CD4-positive, CD25-positive, alpha-beta regulatory T cell (primary cell): ENCODE results near the gene INO80E. TPM values are rescaled to one million over a fixed set of nuclear protein-coding genes. Genes with fewer than 3 reads are reported as not detected.

Experiments
- ATAC-seq, 2 donors: fragments of 150-1000 bp; cut with Tn5 transposase; one replicate each; pipeline ENCODE4 v1.10.0; 2021; ENCODE audit warnings: low read depth in 2 of 2, moderate number of reproducible peaks in 2 of 2, moderate library complexity in 1 of 2
- DNase-seq, 3 donors: peaks; one replicate each; pipeline versions ENCODE4 v3.0.0 to v3.0.0-alpha.2; 2012 to 2022; ENCODE audit warnings: mixed read lengths in 1 of 3
- H3K27ac ChIP-seq: one replicate; pipeline ENCODE4 v1.7.0; 2013; ENCODE audit warnings: mild to moderate bottlenecking, low read length; ENCODE audit not compliant: insufficient read depth, poor library complexity, severe bottlenecking
- H3K27me3 ChIP-seq: one replicate; pipeline ENCODE4 v1.7.0; 2013; ENCODE audit warnings: low read length; ENCODE audit not compliant: control insufficient read depth, insufficient read depth
- H3K36me3 ChIP-seq: one replicate; pipeline ENCODE4 v1.7.0; 2013; ENCODE audit warnings: mild to moderate bottlenecking, low read length, moderate library complexity; ENCODE audit not compliant: control insufficient read depth, insufficient read depth
- H3K4me1 ChIP-seq: 2 replicates; pipeline ENCODE4 v1.7.0; 2013; ENCODE audit warnings: mild to moderate bottlenecking, low read length; ENCODE audit not compliant: insufficient read depth, control insufficient read depth, poor library complexity, severe bottlenecking
- H3K4me3 ChIP-seq: one replicate; pipeline ENCODE4 v1.7.0; 2013; ENCODE audit warnings: low read depth, mild to moderate bottlenecking, low read length, moderate library complexity
- H3K9me3 ChIP-seq, 2 experiments: 1 replicate in 1 of 2; 2 replicates in 1 of 2; pipeline ENCODE4 v1.7.0; 2013; ENCODE audit warnings: low read length in 2 of 2, mild to moderate bottlenecking in 1 of 2, moderate library complexity in 1 of 2; ENCODE audit not compliant: control insufficient read depth in 2 of 2
- H3K27ac Mint-ChIP-seq, 3 donors: one replicate each; pipeline ENCODE4 v1.8.0; 2020 to 2022; ENCODE audit warnings: mild to moderate bottlenecking in 3 of 3, mixed read lengths in 3 of 3, moderate library complexity in 2 of 3
- H3K27me3 Mint-ChIP-seq: one replicate; pipeline ENCODE4 v1.8.0; 2022; ENCODE audit warnings: mild to moderate bottlenecking, mixed read lengths
- H3K36me3 Mint-ChIP-seq: one replicate; pipeline ENCODE4 v1.8.0; 2020; ENCODE audit warnings: mixed read lengths
- H3K4me1 Mint-ChIP-seq, 4 donors: one replicate each; pipeline ENCODE4 v1.8.0; 2020 to 2022; ENCODE audit warnings: mixed read lengths in 4 of 4, mild to moderate bottlenecking in 1 of 4
- H3K4me3 Mint-ChIP-seq, 4 donors: one replicate each; pipeline ENCODE4 v1.8.0; 2020 to 2022; ENCODE audit warnings: mild to moderate bottlenecking in 4 of 4, mixed read lengths in 4 of 4, moderate library complexity in 3 of 4
- H3K9me3 Mint-ChIP-seq, 7 donors: one replicate each; pipeline ENCODE4 v1.8.0; 2020 to 2022; ENCODE audit warnings: mixed read lengths in 7 of 7, mild to moderate bottlenecking in 3 of 7, moderate library complexity in 2 of 7
- polyA plus RNA-seq, 4 donors: library from polyadenylated mRNA; unstranded; fragments of 300-500 nt; fragmentation: Illumina TruSeq; gene quantifications; one replicate each; pipeline ENCODE4 v1.2.3, GENCODE V29; 2021
- total RNA-seq: library from RNA; stranded (reverse); gene quantifications from one replicate; pipeline ENCODE4 v1.2.3, GENCODE V29; 2022

Gene INO80E
- total and polyA plus RNA-seq, 5 donors from 2014 or later, result 5.0 to 105 (median 6.4) TPM

DNA sequence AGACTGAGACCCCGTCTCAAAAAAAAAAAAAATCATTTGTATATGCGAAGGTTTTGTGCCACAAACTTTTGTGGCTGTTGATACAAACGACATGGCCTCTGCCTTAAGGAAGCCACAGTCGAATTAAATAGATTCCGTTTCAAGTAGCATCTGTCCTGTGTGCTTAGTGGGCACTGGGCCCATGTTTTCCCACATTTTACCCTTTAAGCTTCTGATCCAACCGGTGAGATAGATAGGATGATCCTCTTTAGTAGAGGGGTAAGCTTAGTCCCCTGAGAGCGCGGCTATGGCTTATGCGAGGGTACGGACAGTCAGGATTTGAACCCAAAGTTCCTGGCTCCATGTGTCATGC is 34.9 kb upstream of the INO80E start:
- Mint-ChIP-seq H3K9me3 (no peaks in the 10 kb centered on the region), H3K36me3 (no peaks in the 10 kb centered on the region), H3K27me3 (peaks cover 4% of the 10 kb centered on the region), H3K27ac (peak overlapping the region; percentile 69 to 97 (median 94)), H3K4me3 (peak overlapping the region; percentile 91 to 96 (median 92)), H3K4me1 (peaks cover 9 to 29% (median 23%) of the 10 kb centered on the region in 4 donors)
- no peak for ATAC-seq
- Histone ChIP-seq H3K4me1 (peaks cover 23% of the 10 kb centered on the region), H3K27me3 (no peaks in the 10 kb centered on the region), H3K36me3 (no peaks in the 10 kb centered on the region), H3K9me3 (no peaks in the 10 kb centered on the region), H3K4me3 (peak overlapping the region; percentile 80), H3K27ac (peak overlapping the region; percentile 91)
- DNase-seq, result no peak

DNA sequence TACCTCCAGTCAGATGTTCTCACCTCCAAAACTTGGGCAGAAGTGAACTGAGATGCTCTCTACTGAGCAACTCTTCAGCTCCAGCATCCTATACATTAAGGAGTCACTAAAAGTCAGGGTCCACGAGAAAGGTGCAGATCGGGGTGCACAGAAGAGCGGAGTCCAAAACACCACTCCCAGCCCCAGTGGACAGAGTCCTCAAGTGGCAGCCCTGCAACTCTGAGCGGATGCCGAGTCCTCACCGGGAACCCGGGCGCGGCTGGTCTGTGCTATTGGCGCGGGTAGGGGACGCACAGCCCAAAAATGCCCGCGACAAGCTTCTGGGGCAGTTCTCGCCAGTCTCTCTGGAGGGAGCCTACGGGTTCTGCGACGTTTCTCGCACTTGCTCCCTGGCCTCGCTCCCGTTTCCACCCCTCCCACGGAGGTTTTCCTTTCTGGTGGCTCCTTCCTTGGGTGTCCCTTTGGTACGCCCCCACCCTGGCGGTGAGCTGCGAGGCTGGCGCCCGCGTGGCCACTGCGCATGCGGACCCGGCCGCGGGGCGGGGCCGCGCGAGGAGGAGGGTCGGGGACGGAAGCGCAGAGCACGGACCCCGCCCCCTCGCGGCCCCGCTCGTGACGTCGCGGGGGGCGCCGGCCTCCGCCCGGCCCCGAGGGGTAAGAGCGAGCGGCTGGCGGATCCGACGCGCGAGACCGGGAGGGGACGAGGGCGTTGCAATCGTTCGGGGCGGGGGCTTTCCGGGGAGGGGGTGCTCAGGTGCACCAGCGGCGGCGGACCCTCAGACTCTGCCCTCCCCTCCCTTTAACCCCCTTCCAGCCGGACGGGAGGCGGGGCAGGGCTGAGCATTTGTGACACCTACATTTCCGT is 34.3 kb upstream of the INO80E start, which contains the start of gene TMEM219:
Gene TMEM219 (plus strand): TSS at position 601 of the 865 bp plus-strand sequence. CDS start 1,065 bp downstream, outside the sequence.
- Mint-ChIP-seq H3K4me1 (peaks cover 9 to 30% (median 25%) of the 10 kb centered on the region in 4 donors), H3K36me3 (no peaks in the 10 kb centered on the region), H3K27ac (peak within 1 kb of the TSS; percentile 77 to 97 (median 94)), H3K4me3 (peak within 1 kb of the TSS; percentile 91 to 96 (median 92)), H3K9me3 (no peaks in the 10 kb centered on the region), H3K27me3 (peaks cover 4% of the 10 kb centered on the region)
- peaks cover 23% of the 10 kb centered on the region for H3K4me1 ChIP-seq
- H3K9me3 ChIP-seq, result no peaks in the 10 kb centered on the region
- peak; percentile 91 to 95 (median 93) for DNase-seq
- H3K27ac ChIP-seq, result peak within 1 kb of the TSS; percentile 91
- peak; percentile 89 to 90 for ATAC-seq
- no peaks in the 10 kb centered on the region for H3K36me3 ChIP-seq
- H3K27me3 ChIP-seq, result no peaks in the 10 kb centered on the region
- H3K4me3 ChIP-seq, result peak within 1 kb of the TSS; percentile 94

DNA sequence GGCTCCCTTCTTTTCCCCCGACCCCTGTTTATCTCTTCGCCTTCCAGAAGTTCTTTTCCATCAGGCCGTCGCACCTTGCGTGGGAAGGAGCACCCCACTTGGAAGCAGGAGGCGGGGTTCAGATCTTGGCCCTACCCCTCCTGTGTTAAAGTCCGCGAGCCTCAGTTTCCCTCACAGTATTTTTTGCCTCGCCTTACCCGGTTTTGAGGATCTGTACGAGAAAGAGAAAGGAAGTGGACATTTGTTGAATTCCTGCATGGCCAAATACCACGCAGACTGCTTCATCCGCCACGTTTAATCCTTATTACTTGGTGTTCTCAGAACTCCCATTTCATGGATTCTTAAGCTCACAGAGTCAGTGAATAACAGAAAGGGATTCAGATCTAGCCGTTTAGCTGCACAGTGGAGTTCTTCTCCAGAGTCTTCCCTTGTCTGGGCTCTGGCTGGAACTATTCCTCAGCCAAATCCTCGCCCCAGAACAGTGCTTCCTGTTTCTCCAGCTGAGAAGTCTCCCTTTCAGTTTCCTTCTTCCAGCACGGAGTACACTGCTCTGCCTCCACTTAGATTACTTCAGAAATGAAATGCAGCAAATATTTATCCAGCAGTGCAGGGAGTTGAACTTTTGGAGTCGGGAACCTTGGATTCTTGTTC is 33.6 kb upstream of the INO80E start:
- H3K27ac ChIP-seq, result peak overlapping the region; percentile 91
- Mint-ChIP-seq H3K27me3 (peaks cover 4% of the 10 kb centered on the region), H3K4me3 (peak overlapping the region; percentile 91 to 96 (median 92)), H3K27ac (peak overlapping the region; percentile 77 to 97 (median 93)), H3K36me3 (no peaks in the 10 kb centered on the region), H3K9me3 (no peaks in the 10 kb centered on the region), H3K4me1 (peaks cover 9 to 30% (median 25%) of the 10 kb centered on the region in 4 donors)
- H3K4me3 ChIP-seq, result peak overlapping the region; percentile 94
- no peak for ATAC-seq
- no peaks in the 10 kb centered on the region for H3K36me3 ChIP-seq
- peak in 1 of 3 donors; percentile 17 for DNase-seq
- no peaks in the 10 kb centered on the region for H3K27me3 ChIP-seq
- H3K9me3 ChIP-seq, result no peaks in the 10 kb centered on the region
- H3K4me1 ChIP-seq, result peaks cover 23% of the 10 kb centered on the region

DNA sequence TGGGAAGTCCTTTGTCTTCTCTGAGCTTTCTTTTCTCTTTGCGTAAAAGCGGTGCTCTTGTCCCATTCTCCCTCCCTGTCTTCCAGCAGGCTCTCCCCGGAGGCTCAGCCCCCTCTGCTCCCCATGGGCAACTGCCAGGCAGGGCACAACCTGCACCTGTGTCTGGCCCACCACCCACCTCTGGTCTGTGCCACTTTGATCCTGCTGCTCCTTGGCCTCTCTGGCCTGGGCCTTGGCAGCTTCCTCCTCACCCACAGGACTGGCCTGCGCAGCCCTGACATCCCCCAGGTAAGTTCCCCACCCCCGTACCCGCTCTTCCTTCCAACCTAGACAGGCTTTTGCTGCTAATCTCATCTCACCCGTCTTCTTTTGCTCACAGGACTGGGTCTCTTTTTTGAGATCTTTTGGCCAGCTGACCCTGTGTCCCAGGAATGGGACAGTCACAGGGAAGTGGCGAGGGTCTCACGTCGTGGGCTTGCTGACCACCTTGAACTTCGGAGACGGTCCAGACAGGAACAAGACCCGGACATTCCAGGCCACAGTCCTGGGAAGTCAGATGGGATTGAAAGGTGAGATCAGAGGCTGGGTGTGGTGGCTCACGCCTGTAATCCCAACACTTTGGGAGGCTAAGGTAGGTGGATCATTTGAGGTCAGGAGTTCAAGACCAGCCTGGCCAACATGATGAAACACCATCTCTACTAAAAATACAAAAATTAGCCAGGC is 32.9 kb upstream of the INO80E start:
- Mint-ChIP-seq H3K27me3 (peaks cover 4% of the 10 kb centered on the region), H3K9me3 (no peaks in the 10 kb centered on the region), H3K36me3 (no peaks in the 10 kb centered on the region), H3K27ac (peak overlapping the region; percentile 77 to 97 (median 93)), H3K4me1 (peaks cover 9 to 30% (median 25%) of the 10 kb centered on the region in 4 donors), H3K4me3 (peak overlapping the region; percentile 91 to 96 (median 92))
- H3K27me3 ChIP-seq, result no peaks in the 10 kb centered on the region
- peak overlapping the region; percentile 94 for H3K4me3 ChIP-seq
- peak overlapping the region; percentile 91 for H3K27ac ChIP-seq
- peaks cover 4% of the 10 kb centered on the region for H3K36me3 ChIP-seq
- no peaks in the 10 kb centered on the region for H3K9me3 ChIP-seq
- H3K4me1 ChIP-seq, result peaks cover 23% of the 10 kb centered on the region
- DNase-seq, result no peak
- ATAC-seq, result no peak

DNA sequence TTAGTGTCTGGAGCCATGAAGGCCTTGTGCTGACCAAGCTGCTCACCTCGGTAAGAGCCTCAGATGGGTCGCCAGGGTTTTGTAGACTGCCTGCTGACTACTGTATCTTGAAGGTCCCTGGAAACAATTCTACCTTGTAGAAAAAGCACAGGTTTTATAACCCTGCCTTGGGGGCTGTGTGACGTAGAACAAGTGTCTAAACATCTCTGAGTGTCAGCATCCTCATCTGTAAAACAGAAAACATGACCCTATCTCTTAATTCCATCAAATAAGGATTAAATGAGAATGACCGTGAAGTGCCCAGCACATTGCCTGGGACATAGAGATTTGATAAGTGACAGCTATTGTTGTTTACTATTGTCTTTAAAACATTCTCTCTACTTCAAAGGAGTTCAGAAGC is 27.8 kb upstream of the INO80E start:
- Mint-ChIP-seq H3K9me3 (no peaks in the 10 kb centered on the region), H3K27me3 (no peaks in the 10 kb centered on the region), H3K4me1 (peaks cover 9 to 21% (median 13%) of the 10 kb centered on the region in 4 donors), H3K4me3 (peak overlapping the region in 2 of 4 donors; percentile 37 to 65), H3K27ac (no peak overlapping the region), H3K36me3 (peaks cover 10% of the 10 kb centered on the region)
- no peak for DNase-seq
- Histone ChIP-seq H3K27ac (no peak overlapping the region), H3K36me3 (peaks cover 15% of the 10 kb centered on the region), H3K4me1 (peaks cover 5% of the 10 kb centered on the region), H3K27me3 (no peaks in the 10 kb centered on the region), H3K4me3 (no peak overlapping the region), H3K9me3 (no peaks in the 10 kb centered on the region)
- no peak for ATAC-seq

DNA sequence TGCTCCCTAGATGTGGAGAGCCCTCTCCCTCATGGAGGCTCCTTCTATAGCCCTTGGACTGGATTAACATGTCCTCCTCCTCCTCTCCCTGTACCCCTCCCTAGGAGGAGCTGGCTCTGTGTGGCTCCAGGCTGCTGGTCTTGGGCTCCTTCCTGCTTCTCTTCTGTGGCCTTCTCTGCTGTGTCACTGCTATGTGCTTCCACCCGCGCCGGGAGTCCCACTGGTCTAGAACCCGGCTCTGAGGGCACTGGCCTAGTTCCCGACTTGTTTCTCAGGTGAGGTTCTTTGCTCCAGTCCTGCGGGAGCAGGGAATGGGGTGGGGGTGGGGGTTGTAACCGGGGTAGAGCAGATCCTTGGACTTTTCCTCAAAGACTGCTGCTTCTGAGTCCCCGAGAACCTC is 24.7 kb upstream of the INO80E start:
- peaks cover 16 to 30% (median 22%) of the 10 kb centered on the region in 4 donors for H3K4me1 Mint-ChIP-seq
- Histone ChIP-seq H3K4me1 (peaks cover 29% of the 10 kb centered on the region), H3K36me3 (peaks cover 15% of the 10 kb centered on the region), H3K27ac (no peak overlapping the region), H3K4me3 (no peak overlapping the region), H3K9me3 (no peaks in the 10 kb centered on the region), H3K27me3 (no peaks in the 10 kb centered on the region)
- H3K27me3 Mint-ChIP-seq, result no peaks in the 10 kb centered on the region
- ATAC-seq (no peak), DNase-seq (no peak)
- peak overlapping the region in 1 of 4 donors; percentile 74 for H3K4me3 Mint-ChIP-seq
- H3K27ac Mint-ChIP-seq, result no peak overlapping the region
- H3K9me3 Mint-ChIP-seq, result no peaks in the 10 kb centered on the region
- H3K36me3 Mint-ChIP-seq, result peaks cover 10% of the 10 kb centered on the region

DNA sequence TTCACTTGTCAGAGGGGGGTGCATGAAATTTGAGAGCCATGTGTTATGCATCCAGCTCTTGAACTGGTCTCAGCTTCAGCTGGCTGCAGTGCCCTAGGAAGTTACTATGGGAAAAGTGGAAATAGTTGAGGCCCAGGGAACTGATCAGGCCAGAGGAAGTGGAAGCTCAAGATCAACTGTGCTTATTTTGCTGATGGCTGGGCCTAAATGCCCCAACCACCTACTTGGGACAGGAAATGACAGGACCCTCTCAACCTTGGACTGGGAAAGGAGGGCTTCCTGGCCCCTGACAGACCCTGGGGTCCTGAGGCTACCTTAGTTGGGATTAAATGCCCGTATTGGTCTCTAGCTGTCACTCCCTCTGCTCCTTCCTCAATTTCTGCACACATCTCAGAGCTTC is 23.5 kb upstream of the INO80E start:
- DNase-seq (no peak), ATAC-seq (no peak)
- H3K27ac Mint-ChIP-seq, result peak overlapping the region in 2 of 3 donors; percentile 36 to 87
- H3K9me3 ChIP-seq, result no peaks in the 10 kb centered on the region
- H3K9me3 Mint-ChIP-seq, result no peaks in the 10 kb centered on the region
- peaks cover 15% of the 10 kb centered on the region for H3K36me3 ChIP-seq
- peaks cover 10% of the 10 kb centered on the region for H3K36me3 Mint-ChIP-seq
- peak overlapping the region; percentile 84 to 100 (median 90) for H3K4me3 Mint-ChIP-seq
- no peak overlapping the region for H3K4me3 ChIP-seq
- no peaks in the 10 kb centered on the region for H3K27me3 Mint-ChIP-seq
- H3K27ac ChIP-seq, result peak overlapping the region; percentile 83
- H3K27me3 ChIP-seq, result no peaks in the 10 kb centered on the region
- peaks cover 20 to 42% (median 28%) of the 10 kb centered on the region in 4 donors for H3K4me1 Mint-ChIP-seq
- H3K4me1 ChIP-seq, result peaks cover 37% of the 10 kb centered on the region
